ENCODE measurements around the gene SNAI3. TPM values are rescaled to one million over a fixed set of nuclear protein-coding genes. Genes with fewer than 3 reads are reported as not detected.

The SNAI3 gene
- total RNA-seq (2022; extraction: Qiagen RNA extraction), result 0.13 to 0.24 TPM (median 0.16 TPM) in 5 replicates

DNA sequence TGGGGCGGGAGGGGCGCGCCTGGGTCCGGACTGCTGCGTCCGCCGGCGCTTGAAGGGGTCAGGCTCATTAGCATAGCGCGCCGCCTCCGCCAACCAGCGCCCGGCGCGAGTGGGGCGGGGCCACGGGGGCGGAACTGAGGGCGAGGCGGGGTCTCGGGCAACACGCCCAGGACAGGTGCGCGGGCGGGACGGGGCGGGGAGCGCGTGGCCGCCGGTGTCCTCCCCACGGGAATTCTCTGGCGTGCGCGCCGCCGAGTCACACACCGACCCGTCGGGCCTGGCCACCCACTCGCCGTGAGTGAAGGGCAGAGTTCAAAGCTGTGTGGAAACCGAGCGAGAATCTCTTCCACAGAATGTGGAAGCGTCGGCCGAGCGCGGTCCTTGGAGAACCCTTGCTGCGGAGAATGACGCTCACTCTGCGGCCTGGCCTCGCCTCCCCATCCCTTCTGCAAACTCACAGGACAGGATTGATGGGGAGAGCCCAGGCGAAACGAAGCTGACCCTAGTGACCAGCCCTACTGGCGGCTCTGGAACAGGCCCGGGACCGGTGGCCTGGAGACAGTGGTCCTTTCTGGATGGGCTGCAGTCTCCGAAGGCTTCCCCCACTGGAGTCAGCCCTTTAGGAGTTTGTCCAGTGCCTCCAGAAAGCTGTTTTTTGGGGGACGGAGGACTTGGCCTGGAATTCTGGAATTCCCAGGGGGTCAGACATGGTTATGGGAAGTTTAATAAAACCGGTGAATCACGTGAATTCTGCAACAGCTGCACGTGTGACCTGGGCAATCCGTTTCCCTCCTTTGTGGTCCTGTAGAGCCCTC lies at the start of gene SNAI3:
TSS of gene SNAI3 (minus strand) at position 69 of the 815 bp plus-strand sequence. CDS start 101 bp downstream, outside the sequence.

GRCh38 chr16:88706229-88706964 lies 20.1 kb upstream of the SNAI3 start, which contains the start of the genes CTU2 and RNF166:
Gene CTU2 (plus strand): TSS chr16:88706503. CDS start chr16:88706531, 28 bp downstream.
Gene RNF166 (minus strand): TSS chr16:88706408. CDS start chr16:88706325, 83 bp downstream.

GRCh38 chr16:88662843-88663606 lies 23.3 kb downstream of the SNAI3 start, which contains the start of gene MVD:
Gene MVD (minus strand): TSS chr16:88663091. CDS start chr16:88663080, 11 bp downstream.

DNA sequence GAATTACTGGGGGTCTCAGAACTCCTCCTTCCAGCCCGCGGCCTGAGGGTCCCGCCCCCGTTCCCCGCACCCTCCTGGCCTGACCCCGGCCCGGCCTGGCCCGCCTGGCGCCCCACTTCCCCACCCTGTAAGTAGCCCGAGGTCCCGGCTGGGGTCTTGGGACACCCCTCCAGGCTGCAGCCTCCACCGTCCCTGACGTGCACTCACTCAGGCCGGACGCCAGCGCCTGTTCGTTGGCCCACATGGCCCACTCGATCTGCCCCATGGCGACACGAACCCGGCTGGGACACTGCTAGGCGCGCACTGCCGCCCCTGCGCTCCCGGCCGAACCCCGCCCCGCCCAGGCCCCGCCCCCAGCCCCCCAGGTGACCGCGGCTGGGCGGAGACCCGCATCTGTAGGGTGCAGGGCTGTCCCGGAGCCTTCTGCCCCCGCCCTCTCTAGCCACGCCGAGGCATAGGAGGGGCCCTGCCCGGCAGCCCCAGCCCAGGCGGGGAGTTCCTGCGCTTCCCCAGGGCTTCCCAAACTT lies 35.5 kb downstream of the SNAI3 start, which contains the start of gene CYBA:
TSS of gene CYBA (minus strand) at position 305 of the 527 bp plus-strand sequence. CDS start at position 265, 40 bp downstream.

GRCh38 chr16:88638323-88639230 lies 47.7 kb downstream of the SNAI3 start, which contains the start of gene IL17C:
Gene IL17C (plus strand): TSS chr16:88638572. CDS start chr16:88638642, 70 bp downstream.

Other genes with a start within 250 kb of the SNAI3 start
- gene ZFPM1, start 233.2 kb downstream of the SNAI3 start, total RNA-seq (2022; extraction: Qiagen RNA extraction), result 3.1 to 7.2 TPM (median 6.4 TPM) in 5 replicates
- 45.6 to 50.5 TPM (median 49.4 TPM) in 5 replicates for gene ZC3H18, start 116.1 kb downstream of the SNAI3 start, total RNA-seq (2022; extraction: Qiagen RNA extraction)
- gene IL17C, start 47.9 kb downstream of the SNAI3 start, total RNA-seq (2022; extraction: Qiagen RNA extraction), result 0.06 TPM in 1 of 5 replicates, not detected in the others
- 240 to 322 TPM (median 295 TPM) in 5 replicates for gene CYBA, start 35.5 kb downstream of the SNAI3 start, total RNA-seq (2022; extraction: Qiagen RNA extraction)
- 16.3 to 22.5 TPM (median 20.7 TPM) in 5 replicates for gene MVD, start 23.4 kb downstream of the SNAI3 start, total RNA-seq (2022; extraction: Qiagen RNA extraction)
- 11.7 to 19.5 TPM (median 18.2 TPM) in 5 replicates for gene RNF166, start 19.9 kb upstream of the SNAI3 start, total RNA-seq (2022; extraction: Qiagen RNA extraction)
- 26.1 to 34.6 TPM (median 32.4 TPM) in 5 replicates for gene CTU2, start 20.0 kb upstream of the SNAI3 start, total RNA-seq (2022; extraction: Qiagen RNA extraction)
- 97.2 to 152 TPM (median 140 TPM) in 5 replicates for gene PIEZO1, start 98.7 kb upstream of the SNAI3 start, total RNA-seq (2022; extraction: Qiagen RNA extraction)
- gene CDT1, start 117.3 kb upstream of the SNAI3 start, total RNA-seq (2022; extraction: Qiagen RNA extraction), result 28.6 to 34.7 TPM (median 33.6 TPM) in 5 replicates
- gene APRT, start 125.4 kb upstream of the SNAI3 start, total RNA-seq (2022; extraction: Qiagen RNA extraction), result 304 to 457 TPM (median 428 TPM) in 5 replicates
- gene GALNS, start 170.4 kb upstream of the SNAI3 start, total RNA-seq (2022; extraction: Qiagen RNA extraction), result 36.5 to 51.7 TPM (median 50.2 TPM) in 5 replicates
- gene TRAPPC2L, start 170.6 kb upstream of the SNAI3 start, total RNA-seq (2022; extraction: Qiagen RNA extraction), result 102 to 113 TPM (median 107 TPM) in 5 replicates
- 0.08 to 0.11 TPM in 2 of 5 replicates, not detected in the others for gene PABPN1L, start 180.2 kb upstream of the SNAI3 start, total RNA-seq (2022; extraction: Qiagen RNA extraction)